H1 (cell line): ENCODE measurements around the gene CNGB1. TPM values are rescaled to one million over a fixed set of nuclear protein-coding genes. Genes with fewer than 3 reads are reported as not detected.

Experiments used
- CTCF ChIA-PET: fragments of 300-600 bp; sonication (Branson Sonifier 250); formaldehyde crosslinking; loops from one replicate; lab custom pipeline; 2021; ENCODE audit not compliant: partially characterized antibody; lab: Charles Lee
- POLR2A ChIA-PET: fragments of 300-600 bp; sonication (Branson Sonifier 250); formaldehyde crosslinking; loops from one replicate; lab custom pipeline; 2021; ENCODE audit warnings: inconsistent platforms; ENCODE audit not compliant: partially characterized antibody; lab: Charles Lee
- DNase-seq, 2 experiments: peaks; one replicate each; pipeline versions ENCODE4 v3.0.0 to v3.0.0-alpha.2; 2010 to 2022; ENCODE audit warnings: low spot score in 2 of 2, low read depth in 1 of 2, mixed read lengths in 1 of 2
- FAIRE-seq: peaks from 2 replicates; lab custom pipeline; 2011; peaks lifted over from hg19 to GRCh38; lab: Jason Lieb, UNC
- H2AFZ ChIP-seq: 2 replicates; pipeline ENCODE4 v1.8.1; 2012; ENCODE audit warnings: low read length, inconsistent platforms
- H2AK5ac ChIP-seq: 2 replicates; pipeline ENCODE4 v1.6.1; 2013; ENCODE audit warnings: low read depth, low read length
- H2BK120ac ChIP-seq: replicated peaks from 2 replicates; pipeline ENCODE3; 2013; ENCODE audit warnings: low read depth, low read length, inconsistent platforms
- H2BK12ac ChIP-seq: 2 replicates; pipeline ENCODE4 v1.6.1; 2013; ENCODE audit warnings: low read depth, low read length
- H2BK15ac ChIP-seq: 2 replicates; pipeline ENCODE4 v1.6.1; 2013; ENCODE audit warnings: low read length
- H2BK20ac ChIP-seq: 2 replicates; pipeline ENCODE4 v1.6.1; 2013; ENCODE audit warnings: low read length
- H2BK5ac ChIP-seq: 2 replicates; pipeline ENCODE4 v1.6.1; 2013; ENCODE audit warnings: low read depth, low read length
- H3K14ac ChIP-seq: 2 replicates; pipeline ENCODE4 v1.6.1; 2013; ENCODE audit warnings: inconsistent platforms; ENCODE audit not compliant: insufficient read length
- H3K18ac ChIP-seq: 2 replicates; pipeline ENCODE4 v1.6.1; 2013; ENCODE audit warnings: low read length; ENCODE audit errors: extremely low read depth
- H3K23ac ChIP-seq: 2 replicates; pipeline ENCODE4 v1.6.1; 2013; ENCODE audit warnings: inconsistent platforms; ENCODE audit not compliant: insufficient read length
- H3K23me2 ChIP-seq: 2 replicates; pipeline ENCODE4 v1.6.1; 2013; ENCODE audit warnings: low read depth, low read length
- H3K27ac ChIP-seq: 2 replicates; pipeline ENCODE4 v1.6.1; 2011; ENCODE audit warnings: low read depth, low read length, inconsistent platforms
- H3K27me3 ChIP-seq, 4 experiments: replicated peaks in 1 of 4; 1 replicate in 1 of 4; 2 replicates in 3 of 4; pipeline versions ENCODE4 v1.6.1 to v1.8.1; 2011 to 2013; ENCODE audit warnings: low read length in 3 of 4, mild to moderate bottlenecking in 3 of 4, inconsistent platforms in 2 of 4, mixed read lengths in 2 of 4, moderate library complexity in 1 of 4; ENCODE audit not compliant: control insufficient read depth in 3 of 4, insufficient read depth in 3 of 4; ENCODE audit errors: extremely low read depth in 1 of 4
- H3K36me3 ChIP-seq, 4 experiments: 2 replicates each; pipeline versions ENCODE4 v1.6.1 to v1.8.1; 2011 to 2013; ENCODE audit warnings: mild to moderate bottlenecking in 4 of 4, low read length in 3 of 4, moderate library complexity in 2 of 4, control low read depth in 1 of 4, inconsistent platforms in 1 of 4; ENCODE audit not compliant: insufficient read depth in 4 of 4, control insufficient read depth in 2 of 4
- H3K4ac ChIP-seq: replicated peaks from 2 replicates; pipeline ENCODE3; 2013; ENCODE audit warnings: low read length, low read depth, mixed read lengths, inconsistent platforms; ENCODE audit not compliant: insufficient read length
- H3K4me1 ChIP-seq, 4 experiments: replicated peaks in 1 of 4; 1 replicate in 1 of 4; 2 replicates in 3 of 4; pipeline versions ENCODE4 v1.6.1 to v1.8.1; 2011 to 2013; ENCODE audit warnings: low read length in 3 of 4, inconsistent platforms in 2 of 4, mixed read lengths in 1 of 4; ENCODE audit not compliant: insufficient read depth in 4 of 4, control insufficient read depth in 3 of 4
- H3K4me2 ChIP-seq, 2 experiments: 2 replicates each; pipeline versions ENCODE4 v1.6.1 to v1.8.1; 2011 to 2013; ENCODE audit warnings: low read depth in 2 of 2, low read length in 2 of 2, control low read depth in 1 of 2, inconsistent platforms in 1 of 2, mild to moderate bottlenecking in 1 of 2; ENCODE audit not compliant: insufficient read depth in 1 of 2
- H3K4me3 ChIP-seq, 4 experiments: fragments of 200-600, 300-600 bp in 1 of 4; sonication (generic), shearing (Covaris generic), sonication (Bioruptor Twin) in 1 of 4; 2 replicates each; pipeline versions ENCODE4 v1.5.1 to v1.8.1; 2011 to 2016; ENCODE audit warnings: low read length in 4 of 4, low read depth in 3 of 4, control low read depth in 2 of 4, inconsistent platforms in 2 of 4, mild to moderate bottlenecking in 2 of 4, mixed read lengths in 1 of 4, moderate library complexity in 1 of 4; ENCODE audit not compliant: insufficient read depth in 2 of 4; ENCODE audit errors: extremely low read depth in 1 of 4
- H3K56ac ChIP-seq: replicated peaks from 2 replicates; pipeline ENCODE3; 2013; ENCODE audit warnings: low read depth, mild to moderate bottlenecking, mixed read lengths, low read length, inconsistent platforms; ENCODE audit not compliant: insufficient read length
- H3K79me1 ChIP-seq: 2 replicates; pipeline ENCODE4 v1.6.1; 2013; ENCODE audit warnings: low read depth, low read length, control low read depth
- H3K79me2 ChIP-seq, 2 experiments: 2 replicates each; pipeline versions ENCODE4 v1.6.1 to v1.8.1; 2012 to 2013; ENCODE audit warnings: low read length in 2 of 2, mild to moderate bottlenecking in 2 of 2, inconsistent platforms in 1 of 2; ENCODE audit not compliant: insufficient read depth in 2 of 2, control insufficient read depth in 1 of 2
- H3K9ac ChIP-seq, 4 experiments: replicated peaks in 1 of 4; 1 replicate in 1 of 4; 2 replicates in 3 of 4; pipeline versions ENCODE4 v1.6.1 to v1.8.1; 2011 to 2013; ENCODE audit warnings: low read depth in 3 of 4, low read length in 3 of 4, control low read depth in 2 of 4, mild to moderate bottlenecking in 2 of 4, moderate library complexity in 2 of 4, inconsistent platforms in 1 of 4; ENCODE audit errors: extremely low read depth in 1 of 4
- H3K9me3 ChIP-seq, 2 experiments: 2 replicates each; pipeline versions ENCODE4 v1.6.1 to v1.8.1; 2012 to 2013; ENCODE audit warnings: mild to moderate bottlenecking in 2 of 2, moderate library complexity in 2 of 2, control low read depth in 1 of 2, inconsistent platforms in 1 of 2, low read depth in 1 of 2, low read length in 1 of 2, mixed read lengths in 1 of 2; ENCODE audit not compliant: insufficient read depth in 2 of 2
- H4K20me1 ChIP-seq, 2 experiments: replicated peaks in 1 of 2; 2 replicates each; pipeline versions ENCODE3 to v1.8.1; 2011 to 2013; ENCODE audit warnings: inconsistent platforms in 2 of 2, low read length in 2 of 2, mild to moderate bottlenecking in 1 of 2; ENCODE audit not compliant: insufficient read depth in 2 of 2, control insufficient read depth in 1 of 2
- H4K5ac ChIP-seq: 2 replicates; pipeline ENCODE4 v1.6.1; 2013; ENCODE audit warnings: low read length, low read depth, mixed read lengths, inconsistent platforms; ENCODE audit not compliant: insufficient read length
- H4K8ac ChIP-seq: 2 replicates; pipeline ENCODE4 v1.8.0; 2013; ENCODE audit warnings: mild to moderate bottlenecking, moderate library complexity, low read length, inconsistent platforms; ENCODE audit not compliant: insufficient read depth; ENCODE audit errors: extremely low read depth
- H4K91ac ChIP-seq: replicated peaks from 2 replicates; pipeline ENCODE3; 2013; ENCODE audit warnings: low read length, mixed read lengths, inconsistent platforms; ENCODE audit not compliant: insufficient read length
- BCL11A ChIP-seq, 2 experiments: IDR thresholded peaks; one replicate each; pipeline ENCODE4 v1.6.1; 2011; ENCODE audit warnings: low read depth in 2 of 2, low read length in 2 of 2, mild to moderate bottlenecking in 2 of 2
- CTBP2 ChIP-seq: IDR thresholded peaks from 2 replicates; pipeline ENCODE4 v1.7.0; 2011; ENCODE audit warnings: borderline replicate concordance, mild to moderate bottlenecking, moderate library complexity, mixed read lengths, low read length; ENCODE audit not compliant: insufficient read depth, insufficient read length
- GTF2F1 ChIP-seq: IDR thresholded peaks from 2 replicates; pipeline ENCODE4 v1.6.1; 2012; ENCODE audit warnings: low read depth, low read length, improper control_type of control experiment, borderline replicate concordance
- POU5F1 ChIP-seq: IDR thresholded peaks from 2 replicates; pipeline ENCODE4 v1.6.1; 2011; ENCODE audit warnings: low read depth, mild to moderate bottlenecking, low read length, moderate library complexity
- RAD21 ChIP-seq, 2 experiments: IDR thresholded peaks in 1 of 2; conservative IDR thresholded peaks in 1 of 2; 2 replicates each; pipeline ENCODE4 v1.6.1; 2011; ENCODE audit warnings: low read depth in 2 of 2, low read length in 2 of 2, improper control_type of control experiment in 1 of 2, inconsistent platforms in 1 of 2, mild to moderate bottlenecking in 1 of 2, moderate library complexity in 1 of 2
- RFX5 ChIP-seq: IDR thresholded peaks from 2 replicates; pipeline ENCODE4 v1.6.1; 2011; ENCODE audit warnings: low read depth, low read length, improper control_type of control experiment, borderline replicate concordance
- SIN3A ChIP-seq, 2 experiments: IDR thresholded peaks in 1 of 2; conservative IDR thresholded peaks in 1 of 2; 2 replicates each; pipeline ENCODE4 v1.6.1; 2011 to 2012; ENCODE audit warnings: low read length in 2 of 2, improper control_type of control experiment in 1 of 2, low read depth in 1 of 2, mild to moderate bottlenecking in 1 of 2
- SIX5 ChIP-seq: IDR thresholded peaks from 2 replicates; pipeline ENCODE4 v1.6.1; 2011; ENCODE audit warnings: mild to moderate bottlenecking, low read depth, low read length
- SP1 ChIP-seq: IDR thresholded peaks from 2 replicates; pipeline ENCODE4 v1.6.1; 2011; ENCODE audit warnings: low read depth, low read length
- SUZ12 ChIP-seq: fragments of 200-600 bp; sonication (generic); IDR thresholded peaks from 2 replicates; pipeline ENCODE4 v1.6.1; 2012; ENCODE audit warnings: mild to moderate bottlenecking, inconsistent platforms, low read length, moderate library complexity, mixed read lengths
- YY1 ChIP-seq: IDR thresholded peaks from 2 replicates; pipeline ENCODE4 v1.6.1; 2011; ENCODE audit warnings: low read depth, mild to moderate bottlenecking, low read length
- WGBS, 2 experiments: shearing (Covaris generic) in 1 of 2; methylation state at CpG; one replicate each; pipeline versions ENCODE4 v1.1.6 to v1.1.7; 2013 to 2015; ENCODE audit warnings: low lambda C conversion rate in 2 of 2, mixed read lengths in 2 of 2, inconsistent platforms in 1 of 2, low coverage in 1 of 2, missing lambda C conversion rate in 1 of 2; ENCODE audit not compliant: insufficient replicate concordance in 2 of 2, insufficient coverage in 1 of 2, insufficient read length in 1 of 2; ENCODE audit errors: extremely low coverage in 1 of 2, missing lambda C conversion rate in 1 of 2; 5-methylcytosine and 5-hydroxymethylcytosine counted together
- polyA plus RNA-seq, 7 experiments: library from polyadenylated mRNA; depleted of rRNA in 3 of 7; stranded (reverse) in 5 of 7; unstranded in 2 of 7; fragments of >200 nt in 5 of 7; fragments of 200-250 nt in 2 of 7; gene quantifications; 1 replicate in 5 of 7; 2 replicates in 1 of 7; 4 replicates in 1 of 7; pipeline versions ENCODE4 v1.2.1 to v1.2.3, GENCODE V29; 2011 to 2013; ENCODE audit warnings: missing spikeins in 2 of 7, mixed read lengths in 2 of 7
- total RNA-seq: library from RNA; stranded (reverse); fragmentation: NEBNext Ultra II Directional; extraction: Animal tissue kit (Norgen Biotek cat#: 25700); gene quantifications from 2 replicates; pipeline ENCODE4 v1.2.1, GENCODE V29; 2021

CNGB1 gene
- total and polyA plus RNA-seq, 2 of the 8 experiments (the other 6 are each of a cell fraction or from before 2014, with no cell fraction given): not detected

DNA sequence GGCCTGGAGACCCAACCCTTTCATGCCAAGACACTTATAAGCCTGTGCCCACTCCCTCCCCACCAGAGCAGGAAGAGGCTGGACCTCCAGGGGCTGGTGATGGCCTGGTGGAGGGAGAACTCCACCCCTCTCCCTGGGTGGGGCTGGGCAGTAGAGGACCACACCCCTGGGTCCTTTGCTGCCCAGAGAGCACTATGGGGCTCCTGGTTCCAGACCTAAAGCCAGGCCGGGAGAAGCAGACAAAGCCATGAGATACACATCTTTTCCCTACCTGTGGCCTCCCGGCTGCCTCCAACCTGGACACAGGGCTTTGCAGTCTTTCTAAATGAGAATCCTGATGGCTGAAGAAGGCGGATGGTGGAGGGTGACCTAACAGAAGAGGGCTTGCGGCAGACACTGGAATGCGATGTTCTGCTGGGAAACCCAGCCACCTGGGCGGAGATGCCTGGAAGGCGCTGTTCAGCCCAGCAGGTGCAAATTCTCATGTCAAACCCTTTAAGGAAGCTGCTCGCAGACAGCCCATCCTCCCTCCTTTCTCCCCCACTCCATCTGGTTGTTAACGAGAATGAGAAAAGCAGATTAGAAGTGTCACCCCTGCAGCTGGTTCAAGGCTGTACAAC lies 124.7 kb downstream of the CNGB1 start:
- Histone ChIP-seq H2BK12ac (peak overlapping the region; percentile 5; the same call in 1 of the 2 replicates), H3K14ac (no peak overlapping the region), H3K23ac (no peak overlapping the region), H2BK20ac (peak overlapping the region; percentile 82; the same call in 1 of the 2 replicates), H3K27me3 (0 out of 7 replicates have a peak, but pooled peaks cover 0 to 1% (median 0%) of the 10 kb centered on the region in 4 experiments), H3K79me1 (no peaks in the 10 kb centered on the region), H4K20me1 (no peaks in the 10 kb centered on the region), H3K9ac (no peak overlapping the region), H4K5ac (peak overlapping the region; percentile 8), H3K9me3 (no peaks in the 10 kb centered on the region), H3K4me1 (peaks cover 2 to 16% (median 9%) of the 10 kb centered on the region in 4 experiments; a peak in 5 of 7 replicates), H3K4me3 (peak overlapping the region in 2 of 4 experiments; percentile 19 to 31; a peak in 4 of 8 replicates), H3K27ac (no peak overlapping the region), H2BK5ac (no peak overlapping the region), H3K4ac (no peak overlapping the region), H2BK120ac (no peak overlapping the region), H4K8ac (peak overlapping the region; percentile 42; the same call in 1 of the 2 replicates), H3K79me2 (no peaks in the 10 kb centered on the region), H3K56ac (no peak overlapping the region), H2AK5ac (no peak overlapping the region), H2AFZ (peak overlapping the region; percentile 12; the same call in 1 of the 2 replicates), H3K4me2 (peak overlapping the region; percentile 22 to 59), H2BK15ac (no peak overlapping the region), H3K36me3 (no peaks in the 10 kb centered on the region), H4K91ac (peak overlapping the region; percentile 1), H3K18ac (peak overlapping the region; percentile 19; the same call in 1 of the 2 replicates), H3K23me2 (no peaks in the 10 kb centered on the region)
- CTCF ChIA-PET: interaction anchor here (0.8 to 1.5 kb wide), 5 partner anchors 25 to 51 kb away, joined by 3 to 6 read pairs (median 3); no protein-coding TSS in a partner anchor
- POLR2A ChIA-PET: interaction anchor here (0.9 to 1.3 kb wide), 3 partner anchors 13 to 30 kb away, joined by 3 to 4 read pairs (median 3); no protein-coding TSS in a partner anchor
- DNase-seq (peak; percentile 59 to 73), FAIRE-seq (peak; percentile 94)
- 21% methylated on average over 9 of the region's 9 CpGs; no CpG with 5 or more reads in 1 of the 2 experiments for WGBS, 2 experiments
- TF ChIP-seq SP1 (peak; percentile 67; the same call in 1 of the 2 replicates), RFX5 (no peak), POU5F1 (no peak), RAD21 (IDR thresholded peaks at IDR 0.05 in 1 of 2, conservative IDR thresholded peaks at IDR 0.05 in 1 of 2; ENCODE audit: low read depth in 2 of 2, low read length in 2 of 2) (no peak; a peak in 1 of 4 replicates), SUZ12 (no peak), SIN3A (conservative IDR thresholded peaks at IDR 0.05 in 1 of 2, IDR thresholded peaks at IDR 0.05 in 1 of 2; ENCODE audit: low read depth in 1 of 2, low read length in 2 of 2) (peak; percentile 95 to 96), CTBP2 (peak; percentile 96), GTF2F1 (no peak), YY1 (peak; percentile 69; the same call in 1 of the 2 replicates), BCL11A (IDR thresholded peaks at IDR 0.05; ENCODE audit: low read depth in 2 of 2, low read length in 2 of 2) (no peak), SIX5 (no peak)
